Measurements from ENCODE around the gene USH1G.

USH1G gene

GRCh38 chr17:74868908-74869255 lies 54.2 kb downstream of the USH1G start:
- no peak for TF ChIP-seq CTCF (IDR thresholded peaks at IDR 0.05; ENCODE audit: insufficient read depth, low read length, poor library complexity, severe bottlenecking)
- DNase-seq (ENCODE audit: extremely low read depth, insufficient read length): no peak
- Histone ChIP-seq H3K36me3 (ENCODE audit: control insufficient read depth, insufficient read depth, low read length) (peaks cover 30% of the 10 kb centered on the region), H3K4me3 (replicated peaks; ENCODE audit: low read depth, low read length) (no peak overlapping the region), H3K27me3 (replicated peaks; ENCODE audit: control insufficient read depth, insufficient read depth, low read length) (no peaks in the 10 kb centered on the region)

GRCh38 chr17:74868251-74868907 lies 54.7 kb downstream of the USH1G start:
- no peak for TF ChIP-seq CTCF (IDR thresholded peaks at IDR 0.05; ENCODE audit: insufficient read depth, low read length, poor library complexity, severe bottlenecking)
- Histone ChIP-seq H3K4me3 (replicated peaks; ENCODE audit: low read depth, low read length) (no peak overlapping the region), H3K27me3 (replicated peaks; ENCODE audit: control insufficient read depth, insufficient read depth, low read length) (no peaks in the 10 kb centered on the region), H3K36me3 (ENCODE audit: control insufficient read depth, insufficient read depth, low read length) (peaks cover 35% of the 10 kb centered on the region)
- DNase-seq (ENCODE audit: extremely low read depth, insufficient read length): no peak

- no peak for DNase-seq (ENCODE audit: extremely low read depth, insufficient read length)
- TF ChIP-seq CTCF (IDR thresholded peaks at IDR 0.05; ENCODE audit: insufficient read depth, low read length, poor library complexity, severe bottlenecking): no peak
- Histone ChIP-seq H3K4me3 (replicated peaks; ENCODE audit: low read depth, low read length) (no peak overlapping the region), H3K36me3 (ENCODE audit: control insufficient read depth, insufficient read depth, low read length) (peaks cover 42% of the 10 kb centered on the region), H3K27me3 (replicated peaks; ENCODE audit: control insufficient read depth, insufficient read depth, low read length) (no peaks in the 10 kb centered on the region; the same call in 1 of the 2 replicates)
Observed at GRCh38 chr17:74866198-74866835, 56.7 kb downstream of the USH1G start.
